Small intestine (tissue), 7 donors: ENCODE results near the gene TENM4. TPM values are rescaled to one million over a fixed set of nuclear protein-coding genes. Genes with fewer than 3 reads are reported as not detected.

Experiments
- DNase-seq, 2 donors: peaks; one replicate each; pipeline versions ENCODE4 v3.0.0 to v3.0.0-alpha.2; 2013
- FAIRE-seq: peaks from 2 replicates; lab custom pipeline; 2012; peaks lifted over from hg19 to GRCh38; lab: Jason Lieb, UNC
- H3K27ac ChIP-seq, 3 donors: one replicate each; pipeline ENCODE4 v1.5.1; 2013; ENCODE audit warnings: low read length in 2 of 3, mild to moderate bottlenecking in 2 of 3, control low read depth in 1 of 3, inconsistent platforms in 1 of 3, low read depth in 1 of 3, moderate library complexity in 1 of 3
- H3K27me3 ChIP-seq, 3 donors: one replicate each; pipeline ENCODE4 v1.6.1; 2013; ENCODE audit warnings: low read length in 3 of 3, inconsistent platforms in 1 of 3; ENCODE audit not compliant: control insufficient read depth in 3 of 3, insufficient read depth in 3 of 3
- H3K36me3 ChIP-seq, 3 donors: one replicate each; pipeline ENCODE4 v1.6.1; 2013; ENCODE audit warnings: low read length in 3 of 3, inconsistent platforms in 1 of 3, low read depth in 1 of 3, mild to moderate bottlenecking in 1 of 3, moderate library complexity in 1 of 3; ENCODE audit not compliant: control insufficient read depth in 3 of 3, insufficient read depth in 2 of 3
- H3K4me1 ChIP-seq, 3 donors: one replicate each; pipeline ENCODE4 v1.6.1; 2013; ENCODE audit warnings: low read length in 2 of 3, inconsistent platforms in 1 of 3, low read depth in 1 of 3, mild to moderate bottlenecking in 1 of 3, moderate library complexity in 1 of 3; ENCODE audit not compliant: control insufficient read depth in 3 of 3, insufficient read depth in 2 of 3
- H3K4me3 ChIP-seq, 3 donors: one replicate each; pipeline ENCODE4 v1.5.1; 2013; ENCODE audit warnings: low read length in 3 of 3, control low read depth in 1 of 3, inconsistent platforms in 1 of 3, low read depth in 1 of 3, mild to moderate bottlenecking in 1 of 3, moderate library complexity in 1 of 3
- H3K9me3 ChIP-seq, 2 donors: one replicate each; pipeline ENCODE4 v1.6.1; 2013; ENCODE audit warnings: low read depth in 1 of 2, low read length in 1 of 2; ENCODE audit not compliant: control insufficient read depth in 2 of 2, insufficient read depth in 1 of 2
- WGBS, 3 donors: extraction: QIAGEN DNeasy Blood & Tissue Kit; methylation state at CpG; one replicate each; pipeline ENCODE4 v1.1.7; 2013; 5-methylcytosine and 5-hydroxymethylcytosine counted together
- polyA plus RNA-seq, 4 donors: library from polyadenylated mRNA; stranded (reverse) in 3 of 4; unstranded in 1 of 4; fragments of 200-250 nt in 3 of 4; fragments of 120-200 nt in 1 of 4; gene quantifications; one replicate each; pipeline versions ENCODE4 v1.2.1 to v1.2.3, GENCODE V29; 2013
- donor health status: healthy with polysubstance abuse.
- donor health status: control.
- donor health status: control.
- donor health status: Bipolar disorder and iron deficiency.
- donor health status: healthy.

Gene TENM4
- polyA plus RNA-seq, 4 donors, result under 0.01 to 0.96 (median 0.31) TPM; not detected in 1

- no peak for FAIRE-seq
Observed at GRCh38 chr11:78949976-78950690, 490.7 kb downstream of the TENM4 start.

DNA sequence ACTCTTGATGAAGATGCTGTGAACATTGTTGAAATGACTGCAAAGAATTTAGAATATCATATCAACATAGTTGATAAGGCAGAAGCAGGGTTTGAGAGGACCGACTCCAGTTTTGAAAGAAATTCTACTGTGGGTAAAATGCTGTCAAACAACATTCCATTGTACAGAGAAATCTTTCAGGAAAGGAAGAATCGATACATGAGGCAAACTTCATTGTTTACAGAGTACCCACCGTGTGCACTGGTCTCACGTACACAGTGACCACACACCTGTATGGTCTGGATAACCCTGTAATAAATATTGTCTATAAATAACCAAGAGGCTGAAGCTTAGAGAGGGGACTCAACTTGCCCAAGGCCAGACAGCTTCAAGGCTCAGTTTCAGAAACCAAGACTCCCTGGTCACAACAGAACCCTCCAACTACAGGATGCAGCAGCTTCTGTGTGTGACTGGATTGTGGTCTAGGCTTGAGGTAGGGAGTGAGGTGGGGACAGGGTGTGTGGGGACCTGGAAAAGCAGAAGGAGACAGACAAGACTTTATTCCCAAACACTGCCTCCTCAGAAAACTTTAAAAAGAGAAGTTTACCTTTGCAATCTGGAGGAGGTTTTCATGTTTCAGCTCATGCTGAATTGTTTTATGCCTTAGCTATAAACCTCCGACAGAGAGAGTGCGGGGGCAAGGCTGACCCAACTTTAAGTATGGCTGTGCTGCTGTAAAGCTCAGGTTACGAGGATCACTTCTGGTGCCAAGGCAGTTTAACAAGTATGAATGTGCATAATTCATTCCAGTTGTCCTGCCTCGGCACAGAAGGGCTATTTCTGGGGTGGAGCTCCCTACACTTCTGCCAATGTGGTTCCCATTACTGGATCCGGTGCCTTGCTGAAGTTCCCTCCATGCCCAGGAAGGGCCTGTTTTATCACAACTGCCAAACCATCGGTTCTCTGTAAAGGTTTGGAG is 493.6 kb downstream of the TENM4 start:
- 51 to 72% (median 59%) methylated on average over 10 of the region's 10 CpGs for WGBS, 3 donors
- Histone ChIP-seq H3K9me3 (no peaks in the 10 kb centered on the region), H3K27ac (no peak overlapping the region), H3K36me3 (no peaks in the 10 kb centered on the region), H3K4me1 (no peaks in the 10 kb centered on the region), H3K4me3 (no peak overlapping the region), H3K27me3 (peaks cover 0 to 3% (median 0%) of the 10 kb centered on the region in 3 donors)
- FAIRE-seq, result no peak
- DNase-seq, result no peak

More at GRCh38 chr11:78949976-78950690, 490.7 kb downstream of the TENM4 start:
- Histone ChIP-seq H3K27me3 (peaks cover 0 to 6% (median 0%) of the 10 kb centered on the region in 3 donors), H3K36me3 (no peaks in the 10 kb centered on the region), H3K27ac (no peak overlapping the region), H3K4me3 (no peak overlapping the region), H3K4me1 (no peaks in the 10 kb centered on the region), H3K9me3 (no peaks in the 10 kb centered on the region)
- DNase-seq, result no peak
- 72 to 84% (median 81%) methylated on average over 6 of the region's 6 CpGs for WGBS, 3 donors

DNA sequence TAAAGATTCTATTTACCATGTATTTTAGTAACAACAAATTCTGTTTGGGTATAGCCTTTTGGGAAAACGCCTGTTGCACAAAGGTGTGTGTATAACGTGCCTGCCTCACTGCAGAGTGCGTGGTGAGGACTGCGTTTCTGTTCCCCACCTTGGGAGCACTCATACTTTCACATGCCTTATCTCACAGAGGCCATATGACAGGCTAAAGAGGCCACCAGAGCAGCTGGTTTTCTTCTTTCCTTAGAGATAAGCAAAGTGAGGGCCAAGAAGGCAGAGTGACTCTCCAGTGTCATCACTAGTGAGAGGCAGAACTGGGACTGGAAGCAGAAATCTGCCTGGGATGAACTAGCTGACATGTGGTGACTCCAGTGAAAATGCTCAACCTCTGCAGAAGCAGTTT is 497.0 kb downstream of the TENM4 start:
- Histone ChIP-seq H3K27me3 (peaks cover 0 to 3% (median 0%) of the 10 kb centered on the region in 3 donors), H3K27ac (no peak overlapping the region), H3K9me3 (no peaks in the 10 kb centered on the region), H3K4me1 (no peaks in the 10 kb centered on the region), H3K4me3 (no peak overlapping the region), H3K36me3 (no peaks in the 10 kb centered on the region)
- WGBS, 3 donors, result 58 to 69% (median 62%) methylated on average over 4 of the region's 4 CpGs
- FAIRE-seq, result no peak
- DNase-seq, result no peak

DNA sequence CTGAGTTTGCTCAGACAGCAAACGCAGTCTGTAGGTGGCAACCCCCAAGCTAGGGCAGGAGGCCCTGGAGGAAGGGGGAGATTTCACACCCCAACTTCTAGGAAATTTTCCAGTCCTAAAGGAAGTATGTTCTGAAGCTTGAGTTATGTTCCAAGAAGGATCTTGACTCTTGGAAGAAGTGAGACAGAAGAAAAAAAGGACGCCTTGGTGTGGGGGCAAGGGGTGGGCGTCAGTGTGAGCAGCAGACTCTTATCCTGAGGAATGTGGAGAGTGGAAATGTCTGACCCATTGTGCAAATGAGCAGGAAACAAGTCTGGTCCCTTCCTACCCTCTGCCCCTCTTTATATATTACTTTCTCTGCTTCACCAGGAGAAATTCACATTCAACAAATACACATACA is 497.7 kb downstream of the TENM4 start:
- Histone ChIP-seq H3K4me3 (no peak overlapping the region), H3K27me3 (peaks cover 0 to 3% (median 0%) of the 10 kb centered on the region in 3 donors), H3K9me3 (no peaks in the 10 kb centered on the region), H3K4me1 (no peaks in the 10 kb centered on the region), H3K27ac (no peak overlapping the region), H3K36me3 (no peaks in the 10 kb centered on the region)
- no peak for FAIRE-seq
- no peak for DNase-seq
- WGBS, 3 donors, result 51 to 76% (median 61%) methylated on average over 3 of the region's 3 CpGs

- Histone ChIP-seq H3K27me3 (no peaks in the 10 kb centered on the region), H3K36me3 (no peaks in the 10 kb centered on the region), H3K4me1 (no peaks in the 10 kb centered on the region), H3K27ac (no peak overlapping the region), H3K4me3 (no peak overlapping the region), H3K9me3 (no peaks in the 10 kb centered on the region)
- FAIRE-seq (no peak), DNase-seq (no peak)
- WGBS, 3 donors, result 62 to 81% (median 73%) methylated on average over 10 of the region's 10 CpGs
Observed at GRCh38 chr11:78941226-78941851, 499.5 kb downstream of the TENM4 start.

GRCh38 chr11:78940500-78941225 is 500.2 kb downstream of the TENM4 start:
- H3K4me1 ChIP-seq, result no peaks in the 10 kb centered on the region
- 72 to 74% (median 73%) methylated on average over 6 of the region's 6 CpGs for WGBS, 3 donors
- FAIRE-seq (no peak), DNase-seq (no peak)
- H3K27ac ChIP-seq, result no peak overlapping the region
- no peaks in the 10 kb centered on the region for H3K9me3 ChIP-seq
- H3K27me3 ChIP-seq, result no peaks in the 10 kb centered on the region
- no peak overlapping the region for H3K4me3 ChIP-seq
- no peaks in the 10 kb centered on the region for H3K36me3 ChIP-seq

GRCh38 chr11:78938971-78939370 is 501.9 kb downstream of the TENM4 start:
- DNase-seq (no peak), FAIRE-seq (no peak)
- H3K4me3 ChIP-seq, result no peak overlapping the region
- H3K36me3 ChIP-seq, result no peaks in the 10 kb centered on the region
- H3K4me1 ChIP-seq, result no peaks in the 10 kb centered on the region
- H3K9me3 ChIP-seq, result no peaks in the 10 kb centered on the region
- no peak overlapping the region for H3K27ac ChIP-seq
- 69 to 81% (median 75%) methylated on average over 7 of the region's 7 CpGs for WGBS, 3 donors
- H3K27me3 ChIP-seq, result no peaks in the 10 kb centered on the region

- Histone ChIP-seq H3K27me3 (no peaks in the 10 kb centered on the region), H3K4me3 (no peak overlapping the region), H3K27ac (no peak overlapping the region), H3K9me3 (no peaks in the 10 kb centered on the region), H3K36me3 (no peaks in the 10 kb centered on the region), H3K4me1 (no peaks in the 10 kb centered on the region)
- WGBS, 3 donors, result 69 to 82% (median 76%) methylated on average over 1 of the region's 1 CpG
- FAIRE-seq (no peak), DNase-seq (no peak)
Observed at GRCh38 chr11:78938036-78938435, 502.8 kb downstream of the TENM4 start.
